Measurements from ENCODE around the gene SPINK14. TPM values are rescaled to one million over a fixed set of nuclear protein-coding genes. Genes with fewer than 3 reads are reported as not detected.

Gene SPINK14
- total RNA-seq, 3 donors from 2014 or later: not detected

DNA sequence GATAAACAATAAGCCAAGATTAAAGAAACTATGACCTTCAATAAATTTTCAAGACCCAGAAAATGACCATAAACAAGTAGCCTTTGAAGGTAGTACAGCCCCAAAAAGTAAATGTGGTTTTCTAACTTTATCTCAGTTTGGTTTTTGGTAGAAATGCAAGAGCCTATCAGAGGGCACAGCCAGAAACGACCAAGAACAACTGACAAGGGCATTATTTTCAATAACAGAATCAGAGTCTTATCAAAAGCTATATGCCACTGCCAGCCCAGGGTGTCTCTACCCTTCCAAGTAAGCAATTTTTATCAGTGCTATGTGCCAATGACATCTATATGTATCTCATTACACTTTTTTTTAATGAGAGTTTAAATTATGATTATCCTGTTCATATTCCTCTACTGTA lies 22.7 kb downstream of the SPINK14 start:
- Histone ChIP-seq H3K9me3 (no peaks in the 10 kb centered on the region), H3K36me3 (no peaks in the 10 kb centered on the region), H3K27me3 (no peaks in the 10 kb centered on the region), H3K4me1 (no peaks in the 10 kb centered on the region), H3K27ac (no peak overlapping the region), H3K4me3 (no peak overlapping the region)
- intact Hi-C loops (cut with DNase I; ENCODE audit: low total_unique reads): no loop called here
- no peak for DNase-seq (ENCODE audit: low spot score in 2 of 2)
- no peak for TF ChIP-seq POLR2AphosphoS5 (IDR thresholded peaks at IDR 0.05)
- TF ChIP-seq POLR2A (IDR thresholded peaks at IDR 0.05): no peak
- TF ChIP-seq, protein P1, sequence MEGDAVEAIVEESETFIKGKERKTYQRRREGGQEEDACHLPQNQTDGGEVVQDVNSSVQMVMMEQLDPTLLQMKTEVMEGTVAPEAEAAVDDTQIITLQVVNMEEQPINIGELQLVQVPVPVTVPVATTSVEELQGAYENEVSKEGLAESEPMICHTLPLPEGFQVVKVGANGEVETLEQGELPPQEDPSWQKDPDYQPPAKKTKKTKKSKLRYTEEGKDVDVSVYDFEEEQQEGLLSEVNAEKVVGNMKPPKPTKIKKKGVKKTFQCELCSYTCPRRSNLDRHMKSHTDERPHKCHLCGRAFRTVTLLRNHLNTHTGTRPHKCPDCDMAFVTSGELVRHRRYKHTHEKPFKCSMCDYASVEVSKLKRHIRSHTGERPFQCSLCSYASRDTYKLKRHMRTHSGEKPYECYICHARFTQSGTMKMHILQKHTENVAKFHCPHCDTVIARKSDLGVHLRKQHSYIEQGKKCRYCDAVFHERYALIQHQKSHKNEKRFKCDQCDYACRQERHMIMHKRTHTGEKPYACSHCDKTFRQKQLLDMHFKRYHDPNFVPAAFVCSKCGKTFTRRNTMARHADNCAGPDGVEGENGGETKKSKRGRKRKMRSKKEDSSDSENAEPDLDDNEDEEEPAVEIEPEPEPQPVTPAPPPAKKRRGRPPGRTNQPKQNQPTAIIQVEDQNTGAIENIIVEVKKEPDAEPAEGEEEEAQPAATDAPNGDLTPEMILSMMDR (IDR thresholded peaks at IDR 0.05): no peak

GRCh38 chr5:148193202-148193601 lies 24.9 kb downstream of the SPINK14 start:
- TF ChIP-seq, protein P1 (IDR thresholded peaks at IDR 0.05): no peak
- no peak for TF ChIP-seq POLR2AphosphoS5 (IDR thresholded peaks at IDR 0.05)
- TF ChIP-seq POLR2A (IDR thresholded peaks at IDR 0.05): no peak
- Histone ChIP-seq H3K36me3 (no peaks in the 10 kb centered on the region), H3K4me3 (no peak overlapping the region), H3K27ac (no peak overlapping the region), H3K27me3 (no peaks in the 10 kb centered on the region), H3K4me1 (no peaks in the 10 kb centered on the region), H3K9me3 (no peaks in the 10 kb centered on the region)
- intact Hi-C loops (cut with DNase I; ENCODE audit: low total_unique reads): no loop called here
- no peak for DNase-seq (ENCODE audit: low spot score in 2 of 2)

DNA sequence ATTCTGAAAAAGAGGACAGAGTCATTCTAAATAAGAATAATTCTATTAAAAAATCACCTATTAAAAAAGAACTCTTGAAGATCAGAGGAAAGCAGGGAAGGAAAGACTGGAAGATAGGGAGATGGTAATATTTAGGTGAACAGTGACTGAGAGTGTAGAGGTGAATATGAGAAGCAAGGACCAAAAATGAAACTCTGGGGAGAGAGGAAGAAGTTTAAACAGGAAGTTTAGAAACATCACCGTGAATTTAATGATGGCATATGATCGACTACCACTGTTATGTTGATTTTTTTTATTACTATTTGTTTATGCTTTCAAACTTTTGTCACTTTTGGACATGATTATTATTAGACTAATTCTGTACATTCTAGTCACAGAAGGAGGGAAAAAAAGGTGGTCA lies 32.8 kb downstream of the SPINK14 start:
- H3K9me3 ChIP-seq: no peaks in the 10 kb centered on the region
- no peak for DNase-seq (ENCODE audit: low spot score in 2 of 2)
- TF ChIP-seq POLR2A (IDR thresholded peaks at IDR 0.05) (no peak), POLR2AphosphoS5 (IDR thresholded peaks at IDR 0.05) (no peak)
- TF ChIP-seq, protein P1 (IDR thresholded peaks at IDR 0.05): no peak
- intact Hi-C loops (cut with DNase I; ENCODE audit: low total_unique reads): no loop called here
- no peak overlapping the region for H3K4me3 ChIP-seq
- H3K36me3 ChIP-seq: no peaks in the 10 kb centered on the region
- no peak overlapping the region for H3K27ac ChIP-seq
- H3K4me1 ChIP-seq: no peaks in the 10 kb centered on the region
- H3K27me3 ChIP-seq: no peaks in the 10 kb centered on the region

DNA sequence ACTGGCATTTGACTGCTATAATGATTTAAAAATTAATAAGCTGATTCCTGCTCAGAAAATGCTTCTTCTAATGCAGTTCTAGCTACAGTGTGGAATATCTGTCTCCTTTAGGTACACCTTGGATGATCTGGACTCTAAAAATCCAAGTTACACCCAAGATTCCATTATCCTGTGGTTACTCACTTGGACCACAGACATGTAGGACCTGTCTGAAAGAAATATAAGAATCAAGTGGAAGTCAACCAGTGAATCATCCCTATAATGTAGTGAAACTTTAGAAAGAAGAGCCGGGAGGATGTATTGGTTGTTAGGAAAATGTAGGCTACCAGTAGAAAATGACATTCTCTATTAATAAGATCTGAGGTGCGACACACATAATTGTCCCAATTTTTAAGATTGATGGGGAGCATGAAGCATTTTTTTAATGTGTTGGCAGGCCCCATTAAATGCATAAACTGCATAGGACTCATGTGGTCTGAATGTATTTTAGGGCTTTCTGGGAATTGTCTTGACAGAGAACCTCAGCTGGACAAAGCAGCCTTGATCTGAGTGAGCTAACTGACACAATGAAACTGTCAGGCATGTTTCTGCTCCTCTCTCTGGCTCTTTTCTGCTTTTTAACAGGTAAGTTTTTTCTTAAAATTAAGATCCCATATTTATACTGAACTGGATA lies 34.3 kb downstream of the SPINK14 start, which contains the start of gene SPINK6:
TSS of gene SPINK6 (plus strand) at position 512 of the 673 bp plus-strand sequence. CDS start at position 567, 55 bp downstream.
- H3K27me3 ChIP-seq: no peaks in the 10 kb centered on the region
- H3K9me3 ChIP-seq: no peaks in the 10 kb centered on the region
- DNase-seq (ENCODE audit: low spot score in 2 of 2): no peak
- H3K4me3 ChIP-seq: no peak within 1 kb of the TSS
- intact Hi-C loops (cut with DNase I; ENCODE audit: low total_unique reads): no loop called here
- TF ChIP-seq POLR2A (IDR thresholded peaks at IDR 0.05): no peak
- TF ChIP-seq POLR2AphosphoS5 (IDR thresholded peaks at IDR 0.05): no peak
- TF ChIP-seq, protein P1 (IDR thresholded peaks at IDR 0.05): no peak
- no peaks in the 10 kb centered on the region for H3K4me1 ChIP-seq
- no peak within 1 kb of the TSS for H3K27ac ChIP-seq
- H3K36me3 ChIP-seq: no peaks in the 10 kb centered on the region

DNA sequence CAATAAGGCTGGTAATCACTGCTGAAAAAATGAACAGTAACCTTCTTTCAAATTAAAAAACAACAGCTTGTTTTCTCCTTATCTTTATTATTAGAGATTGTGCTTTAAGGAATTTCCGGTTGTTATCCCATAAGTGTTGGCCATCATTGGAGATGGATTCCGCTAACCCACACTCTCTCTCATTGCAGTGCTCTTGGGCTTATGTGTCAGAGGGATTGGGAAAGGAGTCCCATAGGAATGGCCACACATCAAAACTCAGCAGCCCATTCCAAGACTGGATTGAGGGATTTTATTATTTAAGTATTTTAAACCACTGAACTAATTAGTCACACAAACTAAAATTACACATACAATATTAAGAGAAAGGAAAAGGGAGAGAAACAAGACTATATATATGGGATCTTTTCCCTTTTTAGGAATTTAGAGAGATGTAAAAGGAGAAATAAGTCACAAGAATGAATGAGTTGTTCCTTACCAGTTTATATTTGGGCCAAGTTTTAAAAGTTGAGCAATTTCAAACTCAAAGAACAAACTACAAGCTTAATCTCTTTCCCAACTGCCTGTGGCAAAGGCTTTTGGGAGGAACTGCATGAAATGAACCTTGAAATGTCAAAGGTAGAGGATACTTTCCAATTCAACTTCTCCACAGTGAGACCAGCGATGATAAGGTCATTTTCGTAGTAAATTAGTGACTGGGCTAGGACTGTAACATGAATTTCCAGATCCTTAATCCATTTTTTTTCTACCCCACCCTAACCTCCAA lies 36.9 kb downstream of the SPINK14 start:
- Histone ChIP-seq H3K4me3 (no peak overlapping the region), H3K27me3 (no peaks in the 10 kb centered on the region), H3K4me1 (no peaks in the 10 kb centered on the region), H3K36me3 (no peaks in the 10 kb centered on the region), H3K27ac (peak overlapping the region in 1 of 2 donors; percentile 20), H3K9me3 (no peaks in the 10 kb centered on the region)
- no peak for TF ChIP-seq POLR2AphosphoS5 (IDR thresholded peaks at IDR 0.05)
- TF ChIP-seq POLR2A (IDR thresholded peaks at IDR 0.05): no peak
- TF ChIP-seq, protein P1 (IDR thresholded peaks at IDR 0.05): no peak
- no peak for DNase-seq (ENCODE audit: low spot score in 2 of 2)
- intact Hi-C loops (cut with DNase I; ENCODE audit: low total_unique reads): no loop called here
